NT2/D1 (cell line): ENCODE results near the gene PARP3.

Source experiments
- YY1 ChIP-seq: IDR thresholded peaks from 2 replicates; pipeline ENCODE4 v1.6.1; 2011; ENCODE audit not compliant: insufficient read length, insufficient read depth
- ZNF274 ChIP-seq: IDR thresholded peaks from 2 replicates; pipeline ENCODE4 v1.6.1; 2011; ENCODE audit warnings: mild to moderate bottlenecking, low read depth, low read length

GRCh38 chr3:51958603-51959521 is 16.7 kb downstream of the PARP3 start:
- TF ChIP-seq YY1 (no peak), ZNF274 (no peak)
